Gastroesophageal sphincter (tissue), 3 donors: Measurements from ENCODE around the gene ATP1A3.

Experiments
- EP300 ChIP-seq: sonication (generic); formaldehyde crosslinking; IDR thresholded peaks from one replicate; pipeline ENCODE4 v1.6.1; 2017; ENCODE audit warnings: antibody characterized with exemption, mild to moderate bottlenecking
- POLR2A ChIP-seq, 2 donors: fragments of 450-650 bp; IDR thresholded peaks; one replicate each; pipeline ENCODE4 v1.6.1; 2017; ENCODE audit warnings: antibody characterized with exemption in 2 of 2, mild to moderate bottlenecking in 2 of 2, moderate library complexity in 1 of 2
- POLR2AphosphoS5 ChIP-seq: sonication (generic); formaldehyde crosslinking; IDR thresholded peaks from one replicate; pipeline ENCODE4 v1.6.1; 2017; ENCODE audit warnings: antibody characterized with exemption
- TF ChIP-seq, protein P1 (sequence below), 4 experiments: fragments of 200-600 bp in 2 of 4; fragments of 450-650 bp in 2 of 4; sonication (generic) in 1 of 4; IDR thresholded peaks; one replicate each; pipeline ENCODE4 v1.5.1; 2017 to 2019; ENCODE audit warnings: antibody characterized with exemption in 4 of 4, mild to moderate bottlenecking in 2 of 4, moderate library complexity in 2 of 4

DNA sequence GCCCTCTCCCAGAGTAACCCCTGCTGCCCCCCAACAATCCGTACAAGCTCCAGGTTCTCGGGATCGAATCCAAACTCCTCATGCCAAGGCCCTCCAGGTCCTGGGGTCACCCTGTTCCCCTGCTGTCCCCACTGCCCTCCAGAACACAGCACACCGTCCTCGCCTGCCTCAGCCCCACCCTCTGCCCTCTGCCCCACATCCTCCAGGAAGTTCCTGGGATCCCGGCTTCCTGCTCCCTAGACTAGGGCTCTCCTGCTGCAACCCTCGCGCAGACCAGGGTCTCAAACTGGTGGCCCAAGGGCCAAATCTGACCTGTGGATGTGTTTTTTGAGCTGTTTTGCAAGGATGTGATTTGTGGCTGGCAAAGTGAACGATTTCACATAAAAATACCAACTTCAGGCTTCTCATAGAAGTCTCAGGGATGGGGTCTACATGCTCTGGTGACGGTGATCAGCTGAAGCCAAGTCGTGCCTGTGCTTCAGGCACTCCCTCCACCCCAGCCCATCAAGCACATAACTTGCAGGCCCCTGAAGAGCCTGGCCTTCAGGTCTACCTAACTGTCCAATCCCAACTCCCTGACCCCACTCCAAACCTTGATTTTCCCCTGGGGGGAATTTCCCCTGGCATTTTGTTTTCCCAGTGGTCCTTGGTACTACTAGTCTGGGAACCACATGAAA, 36.7 kb downstream of the ATP1A3 start:
- TF ChIP-seq, protein P1, sequence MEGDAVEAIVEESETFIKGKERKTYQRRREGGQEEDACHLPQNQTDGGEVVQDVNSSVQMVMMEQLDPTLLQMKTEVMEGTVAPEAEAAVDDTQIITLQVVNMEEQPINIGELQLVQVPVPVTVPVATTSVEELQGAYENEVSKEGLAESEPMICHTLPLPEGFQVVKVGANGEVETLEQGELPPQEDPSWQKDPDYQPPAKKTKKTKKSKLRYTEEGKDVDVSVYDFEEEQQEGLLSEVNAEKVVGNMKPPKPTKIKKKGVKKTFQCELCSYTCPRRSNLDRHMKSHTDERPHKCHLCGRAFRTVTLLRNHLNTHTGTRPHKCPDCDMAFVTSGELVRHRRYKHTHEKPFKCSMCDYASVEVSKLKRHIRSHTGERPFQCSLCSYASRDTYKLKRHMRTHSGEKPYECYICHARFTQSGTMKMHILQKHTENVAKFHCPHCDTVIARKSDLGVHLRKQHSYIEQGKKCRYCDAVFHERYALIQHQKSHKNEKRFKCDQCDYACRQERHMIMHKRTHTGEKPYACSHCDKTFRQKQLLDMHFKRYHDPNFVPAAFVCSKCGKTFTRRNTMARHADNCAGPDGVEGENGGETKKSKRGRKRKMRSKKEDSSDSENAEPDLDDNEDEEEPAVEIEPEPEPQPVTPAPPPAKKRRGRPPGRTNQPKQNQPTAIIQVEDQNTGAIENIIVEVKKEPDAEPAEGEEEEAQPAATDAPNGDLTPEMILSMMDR (IDR thresholded peaks at IDR 0.05) = no peak
- no peak for TF ChIP-seq POLR2AphosphoS5
- TF ChIP-seq POLR2A (IDR thresholded peaks at IDR 0.05) = no peak
- TF ChIP-seq EP300 = no peak
